HEK293T (cell line): Measurements from ENCODE around the gene CLIP4.

Experiments used
- CTCF ChIA-PET: fragments of 350-600 bp; formaldehyde crosslinking; extraction: SDS; loops from one replicate; lab custom pipeline; 2021; ENCODE audit warnings: antibody characterized with exemption, inconsistent platforms; lab: Yijun Ruan, JAX
- POLR2A ChIA-PET: fragments of 350-600 bp; formaldehyde crosslinking; extraction: SDS; loops from one replicate; lab custom pipeline; 2020; ENCODE audit warnings: antibody characterized with exemption, inconsistent platforms; lab: Yijun Ruan, JAX
- DNase-seq: peaks from one replicate; pipeline ENCODE4 v3.0.0; 2012; ENCODE audit warnings: mixed read lengths; ENCODE audit errors: extremely low spot score
- ARNT ChIP-seq: fragments of 450-650 bp; IDR thresholded peaks from 2 replicates; pipeline ENCODE4 v1.6.1; 2017; ENCODE audit warnings: mild to moderate bottlenecking
- BHLHE40 ChIP-seq: fragments of 450-650 bp; IDR thresholded peaks from 2 replicates; pipeline ENCODE4 v1.6.1; 2016; ENCODE audit warnings: mild to moderate bottlenecking, moderate library complexity, borderline replicate concordance
- CTBP1 ChIP-seq: fragments of 450-650 bp; IDR thresholded peaks from 2 replicates; pipeline ENCODE4 v1.6.1; 2016; ENCODE audit warnings: borderline replicate concordance
- ELF4 ChIP-seq: fragments of 450-650 bp; IDR thresholded peaks from 2 replicates; pipeline ENCODE4 v1.6.1; 2017; ENCODE audit warnings: antibody characterized with exemption
- FOXA1 ChIP-seq: fragments of 450-650 bp; IDR thresholded peaks from 2 replicates; pipeline ENCODE4 v1.6.1; 2016; ENCODE audit warnings: mild to moderate bottlenecking
- FOXK2 ChIP-seq: fragments of 450-650 bp; IDR thresholded peaks from 2 replicates; pipeline ENCODE4 v1.6.1; 2016; ENCODE audit warnings: mild to moderate bottlenecking
- FOXM1 ChIP-seq: fragments of 450-650 bp; IDR thresholded peaks from 2 replicates; pipeline ENCODE4 v1.6.1; 2017; ENCODE audit warnings: mild to moderate bottlenecking, borderline replicate concordance
- HDGF ChIP-seq: fragments of 450-650 bp; IDR thresholded peaks from 2 replicates; pipeline ENCODE4 v1.6.1; 2017; ENCODE audit warnings: antibody characterized with exemption, borderline replicate concordance
- L3MBTL2 ChIP-seq: fragments of 450-650 bp; conservative IDR thresholded peaks from 2 replicates; pipeline ENCODE4 v1.6.1; 2016; ENCODE audit warnings: mild to moderate bottlenecking
- LEF1 ChIP-seq: fragments of 450-650 bp; IDR thresholded peaks from 2 replicates; pipeline ENCODE4 v1.6.1; 2017; ENCODE audit warnings: mild to moderate bottlenecking, borderline replicate concordance
- NFRKB ChIP-seq: fragments of 450-650 bp; IDR thresholded peaks from 2 replicates; pipeline ENCODE4 v1.6.1; 2016; ENCODE audit warnings: mild to moderate bottlenecking, moderate library complexity
- SP1 ChIP-seq: fragments of 450-650 bp; IDR thresholded peaks from 2 replicates; pipeline ENCODE4 v1.6.1; 2017
- SUZ12 ChIP-seq: fragments of 450-650 bp; IDR thresholded peaks from 2 replicates; pipeline ENCODE4 v1.6.1; 2016; ENCODE audit warnings: mild to moderate bottlenecking
- TARDBP ChIP-seq: fragments of 450-650 bp; IDR thresholded peaks from 2 replicates; pipeline ENCODE4 v1.6.1; 2016
- ZNF384 ChIP-seq: fragments of 450-650 bp; IDR thresholded peaks from 2 replicates; pipeline ENCODE4 v1.6.1; 2016
- TF ChIP-seq, protein P1 (sequence below): fragments of 450-650 bp; IDR thresholded peaks from 2 replicates; pipeline ENCODE4 v1.6.1; 2016

Gene CLIP4

DNA sequence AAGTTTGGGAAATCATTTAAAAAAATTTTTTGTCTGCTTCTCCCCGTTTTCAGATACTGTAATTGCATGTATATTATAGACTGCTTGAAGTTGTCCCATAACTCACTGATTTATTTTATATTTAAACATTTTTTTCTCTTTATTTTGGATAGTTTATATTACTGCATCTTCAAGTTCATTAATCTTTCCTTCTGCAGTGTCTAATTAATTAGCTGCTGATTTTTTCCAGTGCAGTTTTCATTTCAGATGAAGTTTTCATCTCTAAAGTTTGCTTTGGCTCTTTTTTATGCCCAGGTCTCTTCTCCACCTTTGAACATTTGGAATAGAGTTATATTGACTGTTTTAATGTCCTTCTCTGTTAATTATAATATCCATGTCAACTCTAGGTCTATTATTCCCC is 9.3 kb downstream of the CLIP4 start:
- POLR2A ChIA-PET, result no interaction called here
- CTCF ChIA-PET, result no interaction called here
- no peak for TF ChIP-seq ELF4
- no peak for DNase-seq

DNA sequence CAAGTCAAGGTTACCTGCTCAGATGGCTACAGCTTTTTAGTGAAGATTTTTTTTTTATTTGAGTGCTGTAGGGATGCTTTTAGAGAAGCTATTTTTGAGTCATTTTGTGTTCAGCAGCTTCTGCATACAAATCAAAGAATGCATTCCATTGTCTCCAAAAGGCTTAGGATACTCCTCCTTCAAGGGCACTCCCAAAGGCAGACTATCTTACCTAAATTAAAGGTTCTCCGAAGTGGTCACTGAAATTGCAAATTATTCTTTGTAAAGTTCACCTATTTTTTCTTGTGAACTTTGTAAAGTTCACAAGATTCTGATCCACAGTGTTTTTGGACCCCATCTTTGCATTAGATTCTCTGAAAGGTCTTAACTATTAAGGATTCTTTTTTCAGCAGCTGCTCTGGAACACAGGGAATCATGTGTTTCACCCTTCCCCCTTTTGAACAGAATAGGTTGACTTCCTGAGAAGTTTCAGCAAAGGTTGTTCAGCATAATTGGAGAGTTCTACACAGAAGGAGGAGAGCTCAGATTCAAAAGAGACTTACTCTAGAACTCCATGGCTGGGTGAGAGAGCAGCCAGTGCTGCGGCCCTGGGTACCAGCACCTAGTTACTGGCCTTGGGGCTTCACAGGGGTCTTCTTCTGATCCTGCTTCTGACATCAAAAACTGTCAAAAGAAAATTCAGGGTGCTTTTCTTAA is 14.5 kb downstream of the CLIP4 start:
- CTCF ChIA-PET, result no interaction called here
- TF ChIP-seq LEF1, result no peak
- no peak for TF ChIP-seq FOXM1
- TF ChIP-seq ZNF384, result no peak
- TF ChIP-seq TARDBP, result no peak
- TF ChIP-seq SUZ12, result no peak
- TF ChIP-seq FOXK2, result no peak
- POLR2A ChIA-PET, result interaction anchor here (0.8 to 1.7 kb wide), 2 partner anchors 13 to 15 kb away, joined by 3 to 4 read pairs; no protein-coding TSS in a partner anchor
- no peak for DNase-seq

DNA sequence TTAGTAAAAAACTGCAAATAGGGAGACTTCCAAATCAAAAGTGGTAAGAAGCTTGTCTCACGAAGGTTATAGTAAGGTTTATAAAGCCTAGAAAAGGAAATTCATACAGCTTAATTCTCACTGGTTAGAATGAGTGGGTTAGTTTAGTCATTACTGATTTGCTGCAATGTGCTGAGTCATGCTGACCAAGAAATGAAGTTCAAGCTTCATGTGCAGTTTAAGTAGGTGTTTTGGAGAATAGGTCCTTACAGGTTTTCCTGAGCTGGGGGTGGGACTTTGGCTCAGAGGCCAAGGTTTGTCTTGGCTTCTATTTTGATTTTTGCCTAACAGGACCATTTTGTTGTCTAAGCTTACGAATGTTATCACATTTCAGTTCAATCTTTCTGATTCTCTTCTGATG is 15.1 kb downstream of the CLIP4 start:
- ChIA-PET CTCF (no interaction called here), POLR2A (interaction anchor here (0.8 to 1.7 kb wide), 2 partner anchors 14 to 16 kb away, joined by 3 to 4 read pairs; no protein-coding TSS in a partner anchor)
- no peak for DNase-seq
- TF ChIP-seq TARDBP, result no peak

DNA sequence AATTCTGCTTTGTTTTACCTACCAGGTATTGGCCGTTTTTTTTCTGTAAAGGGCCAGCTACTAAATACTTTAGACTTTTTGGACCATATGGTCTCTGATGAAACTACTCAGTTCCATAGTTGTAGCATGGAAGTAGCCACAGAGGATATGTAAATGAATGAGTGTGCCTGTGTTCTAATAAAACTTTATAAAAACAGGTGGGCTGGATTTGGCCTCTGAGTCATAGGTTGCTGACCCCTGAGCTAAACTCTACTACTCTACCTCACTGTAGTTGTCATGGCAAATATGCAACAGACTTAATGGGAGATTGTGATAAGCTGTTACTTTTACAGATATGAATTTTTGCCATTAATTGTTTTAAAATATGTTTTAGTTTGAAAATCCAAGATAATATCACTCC is 19.7 kb downstream of the CLIP4 start:
- no peak for TF ChIP-seq SP1
- TF ChIP-seq FOXA1, result no peak
- no peak for TF ChIP-seq LEF1
- no peak for TF ChIP-seq ARNT
- TF ChIP-seq, protein P1, sequence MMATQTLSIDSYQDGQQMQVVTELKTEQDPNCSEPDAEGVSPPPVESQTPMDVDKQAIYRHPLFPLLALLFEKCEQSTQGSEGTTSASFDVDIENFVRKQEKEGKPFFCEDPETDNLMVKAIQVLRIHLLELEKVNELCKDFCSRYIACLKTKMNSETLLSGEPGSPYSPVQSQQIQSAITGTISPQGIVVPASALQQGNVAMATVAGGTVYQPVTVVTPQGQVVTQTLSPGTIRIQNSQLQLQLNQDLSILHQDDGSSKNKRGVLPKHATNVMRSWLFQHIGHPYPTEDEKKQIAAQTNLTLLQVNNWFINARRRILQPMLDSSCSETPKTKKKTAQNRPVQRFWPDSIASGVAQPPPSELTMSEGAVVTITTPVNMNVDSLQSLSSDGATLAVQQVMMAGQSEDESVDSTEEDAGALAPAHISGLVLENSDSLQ, result no peak
- TF ChIP-seq ELF4, result no peak
- no peak for TF ChIP-seq CTBP1
- no peak for TF ChIP-seq TARDBP
- TF ChIP-seq NFRKB, result no peak
- TF ChIP-seq BHLHE40, result no peak
- TF ChIP-seq HDGF, result no peak
- TF ChIP-seq FOXK2, result no peak
- no peak for TF ChIP-seq L3MBTL2
- no peak for TF ChIP-seq SUZ12
- TF ChIP-seq ZNF384, result no peak
- TF ChIP-seq FOXM1, result no peak
- no peak for DNase-seq
- ChIA-PET POLR2A (no interaction called here), CTCF (no interaction called here)

DNA sequence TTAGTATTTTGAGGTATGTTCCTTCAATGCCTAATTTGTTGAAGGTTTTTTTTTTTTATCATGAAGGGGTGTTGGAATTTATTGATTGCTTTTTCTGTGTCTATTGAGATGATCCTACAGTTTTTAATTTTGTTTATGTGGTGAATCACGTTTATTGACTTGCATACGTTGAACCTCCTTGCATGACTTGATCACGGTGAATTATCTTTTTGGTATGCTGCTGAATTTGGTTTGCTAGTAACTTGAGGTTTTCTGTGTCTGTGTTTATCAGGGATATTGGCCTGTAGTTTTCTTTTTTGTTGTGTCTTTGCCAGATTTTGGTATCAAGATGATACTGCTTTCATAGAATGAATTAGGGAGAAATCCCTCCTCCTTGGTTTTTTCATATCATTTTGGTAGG is 23.9 kb downstream of the CLIP4 start:
- ChIA-PET POLR2A (no interaction called here), CTCF (no interaction called here)
- TF ChIP-seq ZNF384 (no peak), SUZ12 (no peak), FOXM1 (no peak), SP1 (no peak), FOXA1 (no peak), L3MBTL2 (no peak), NFRKB (no peak), HDGF (no peak), BHLHE40 (no peak), LEF1 (no peak), CTBP1 (no peak), TARDBP (no peak), ARNT (no peak), FOXK2 (no peak), ELF4 (no peak)
- TF ChIP-seq, protein P1, result no peak
- no peak for DNase-seq

DNA sequence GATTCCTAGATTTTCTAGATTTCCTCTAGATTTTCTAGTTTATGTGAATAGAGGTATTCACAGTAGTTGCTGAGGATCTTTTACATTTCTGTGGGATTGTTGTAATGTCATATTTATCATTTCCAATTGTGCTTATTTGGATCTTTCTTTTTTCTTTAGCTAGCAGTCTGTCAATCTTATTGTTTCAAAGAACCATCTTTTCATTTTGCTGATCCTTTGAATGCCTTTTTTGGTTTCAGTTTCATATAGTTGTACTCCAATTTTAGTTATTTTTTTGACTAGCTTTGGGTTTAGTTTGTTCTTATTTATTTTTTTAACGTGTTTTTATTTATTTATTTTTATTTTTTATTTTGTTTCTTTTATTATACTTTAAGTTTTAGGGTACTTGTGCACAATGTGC is 24.5 kb downstream of the CLIP4 start:
- ChIA-PET CTCF (no interaction called here), POLR2A (no interaction called here)
- no peak for TF ChIP-seq FOXM1
- TF ChIP-seq NFRKB, result no peak
- TF ChIP-seq CTBP1, result no peak
- no peak for TF ChIP-seq BHLHE40
- no peak for TF ChIP-seq FOXA1
- TF ChIP-seq FOXK2, result no peak
- no peak for TF ChIP-seq L3MBTL2
- no peak for TF ChIP-seq SUZ12
- TF ChIP-seq ZNF384, result no peak
- TF ChIP-seq LEF1, result no peak
- no peak for TF ChIP-seq ARNT
- TF ChIP-seq HDGF, result no peak
- TF ChIP-seq, protein P1, result no peak
- no peak for TF ChIP-seq ELF4
- no peak for DNase-seq
